Stomach (tissue), 9 donors: ENCODE data around the gene TGIF1. TPM values are rescaled to one million over a fixed set of nuclear protein-coding genes. Genes with fewer than 3 reads are reported as not detected.
A peak's percentile ranks its signal among the peaks of the same experiment; 100 is the strongest.

Experiments used
- DNase-seq, 2 donors: peaks; one replicate each; pipeline versions ENCODE4 v3.0.0 to v3.0.0-alpha.2; 2013 to 2019
- H3K27ac ChIP-seq, 5 donors: fragments of 200-600 bp in 4 of 5; sonication (generic) in 4 of 5; one replicate each; pipeline ENCODE4 v1.5.1; 2013 to 2019; ENCODE audit warnings: mild to moderate bottlenecking in 1 of 5, moderate library complexity in 1 of 5
- H3K27me3 ChIP-seq, 3 donors: fragments of 200-600 bp; sonication (generic); one replicate each; pipeline ENCODE4 v1.5.1; 2017 to 2019; ENCODE audit warnings: mixed run types in 1 of 3
- H3K36me3 ChIP-seq, 4 donors: fragments of 200-600 bp; sonication (generic); 1 replicate in 3 of 4; 2 replicates in 1 of 4; pipeline ENCODE4 v1.5.1; 2016 to 2019
- H3K4me1 ChIP-seq, 4 donors: fragments of 200-600 bp; sonication (generic); one replicate each; pipeline ENCODE4 v1.5.1; 2016 to 2019
- H3K4me3 ChIP-seq, 4 donors: fragments of 200-600 bp; sonication (generic) in 3 of 4; one replicate each; pipeline ENCODE4 v1.5.1; 2016 to 2019; ENCODE audit warnings: mild to moderate bottlenecking in 1 of 4
- H3K9me3 ChIP-seq, 4 donors: fragments of 200-600 bp; sonication (generic); one replicate each; pipeline ENCODE4 v1.5.1; 2016 to 2019
- EP300 ChIP-seq: sonication (generic); formaldehyde crosslinking; IDR thresholded peaks from one replicate; pipeline ENCODE4 v1.6.1; 2017; ENCODE audit warnings: antibody characterized with exemption
- POLR2A ChIP-seq, 4 donors: fragments of 450-650 bp; IDR thresholded peaks; one replicate each; pipeline ENCODE4 v1.6.1; 2016; ENCODE audit warnings: antibody characterized with exemption in 4 of 4, control low read depth in 2 of 4, mild to moderate bottlenecking in 1 of 4, moderate library complexity in 1 of 4
- POLR2AphosphoS5 ChIP-seq, 3 donors: sonication (generic); formaldehyde crosslinking; IDR thresholded peaks; one replicate each; pipeline ENCODE4 v1.6.1; 2016; ENCODE audit warnings: antibody characterized with exemption in 3 of 3
- WGBS, 5 donors: extraction: QIAGEN DNeasy Blood & Tissue Kit in 3 of 5; methylation state at CpG; one replicate each; pipeline versions ENCODE4 v1.1.5 to v1.1.7; 2013 to 2018; 5-methylcytosine and 5-hydroxymethylcytosine counted together
- intact Hi-C: fragments of 100-400 bp; cut with DNase I; formaldehyde crosslinking; loops from one replicate; pipeline ENCODE4 v1.15.1; 2023; ENCODE audit warnings: low total_unique reads
- polyA plus RNA-seq, 3 donors: library from polyadenylated mRNA; stranded (reverse); fragments of 200-250 nt; gene quantifications; one replicate each; pipeline ENCODE4 v1.2.3, GENCODE V29; 2013
- total RNA-seq, 5 donors: library from RNA; depleted of rRNA; stranded (reverse); fragments of >200 nt; gene quantifications; one replicate each; pipeline versions ENCODE4 v1.1.0 to v1.2.3, GENCODE V29; 2014 to 2016
- TF ChIP-seq, protein P1 (sequence below), 7 experiments: fragments of 450-650 bp in 4 of 7; fragments of 200-600 bp in 3 of 7; sonication (generic) in 3 of 7; IDR thresholded peaks; one replicate each; pipeline ENCODE4 v1.5.1; 2016 to 2019; ENCODE audit warnings: antibody characterized with exemption in 7 of 7, control low read depth in 2 of 7, mild to moderate bottlenecking in 1 of 7
- donor health status: healthy with polysubstance abuse.
- donor health status: Bipolar disorder and iron deficiency.
- donor health status: healthy.

Gene TGIF1
- total and polyA plus RNA-seq, 8 donors, result 18.7 to 87.6 (median 55.2) TPM

GRCh38 chr18:3429121-3429520, 20.9 kb upstream of the TGIF1 start:
- Histone ChIP-seq H3K4me1 (no peaks in the 10 kb centered on the region), H3K9me3 (no peaks in the 10 kb centered on the region), H3K27me3 (no peaks in the 10 kb centered on the region), H3K27ac (no peak overlapping the region), H3K4me3 (no peak overlapping the region), H3K36me3 (no peaks in the 10 kb centered on the region)
- WGBS, 5 donors, result 87 to 92% (median 89%) methylated on average over 3 of the region's 3 CpGs
- no peak for TF ChIP-seq POLR2AphosphoS5 (IDR thresholded peaks at IDR 0.05)
- no peak for TF ChIP-seq EP300
- TF ChIP-seq POLR2A (IDR thresholded peaks at IDR 0.05), result no peak
- TF ChIP-seq, protein P1, sequence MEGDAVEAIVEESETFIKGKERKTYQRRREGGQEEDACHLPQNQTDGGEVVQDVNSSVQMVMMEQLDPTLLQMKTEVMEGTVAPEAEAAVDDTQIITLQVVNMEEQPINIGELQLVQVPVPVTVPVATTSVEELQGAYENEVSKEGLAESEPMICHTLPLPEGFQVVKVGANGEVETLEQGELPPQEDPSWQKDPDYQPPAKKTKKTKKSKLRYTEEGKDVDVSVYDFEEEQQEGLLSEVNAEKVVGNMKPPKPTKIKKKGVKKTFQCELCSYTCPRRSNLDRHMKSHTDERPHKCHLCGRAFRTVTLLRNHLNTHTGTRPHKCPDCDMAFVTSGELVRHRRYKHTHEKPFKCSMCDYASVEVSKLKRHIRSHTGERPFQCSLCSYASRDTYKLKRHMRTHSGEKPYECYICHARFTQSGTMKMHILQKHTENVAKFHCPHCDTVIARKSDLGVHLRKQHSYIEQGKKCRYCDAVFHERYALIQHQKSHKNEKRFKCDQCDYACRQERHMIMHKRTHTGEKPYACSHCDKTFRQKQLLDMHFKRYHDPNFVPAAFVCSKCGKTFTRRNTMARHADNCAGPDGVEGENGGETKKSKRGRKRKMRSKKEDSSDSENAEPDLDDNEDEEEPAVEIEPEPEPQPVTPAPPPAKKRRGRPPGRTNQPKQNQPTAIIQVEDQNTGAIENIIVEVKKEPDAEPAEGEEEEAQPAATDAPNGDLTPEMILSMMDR (IDR thresholded peaks at IDR 0.05), result no peak
- DNase-seq, result no peak
- intact Hi-C loops, result no loop called here

DNA sequence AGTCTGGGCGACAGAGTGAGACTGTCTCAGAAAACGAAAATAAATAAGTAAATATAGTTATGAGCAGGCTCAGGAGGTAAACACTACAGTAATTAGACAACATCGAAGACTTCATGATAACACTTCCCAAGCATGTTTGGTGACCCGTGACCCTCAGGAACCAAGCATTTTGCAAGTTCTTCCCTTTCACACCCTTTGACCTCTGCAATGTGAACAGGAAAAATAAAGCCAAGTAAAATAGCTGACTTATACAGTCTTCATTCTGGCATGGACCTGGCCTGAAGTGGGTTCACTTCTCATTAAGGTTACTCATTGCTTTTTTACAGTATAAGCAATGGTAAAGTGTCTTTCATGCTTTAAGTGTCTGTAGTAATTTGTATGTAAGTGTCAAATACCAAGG, 15.3 kb upstream of the TGIF1 start:
- WGBS, 5 donors, result 76 to 84% (median 78%) methylated on average over 4 of the region's 4 CpGs
- Histone ChIP-seq H3K27me3 (no peaks in the 10 kb centered on the region), H3K9me3 (no peaks in the 10 kb centered on the region), H3K36me3 (no peaks in the 10 kb centered on the region), H3K27ac (no peak overlapping the region), H3K4me1 (no peaks in the 10 kb centered on the region), H3K4me3 (no peak overlapping the region)
- no peak for DNase-seq
- TF ChIP-seq, protein P1 (IDR thresholded peaks at IDR 0.05), result no peak
- TF ChIP-seq POLR2A (IDR thresholded peaks at IDR 0.05), result no peak
- no peak for TF ChIP-seq EP300
- no peak for TF ChIP-seq POLR2AphosphoS5 (IDR thresholded peaks at IDR 0.05)
- intact Hi-C loops, result no loop called here

- H3K27me3 ChIP-seq, result no peaks in the 10 kb centered on the region
- no peak overlapping the region for H3K4me3 ChIP-seq
- no peaks in the 10 kb centered on the region for H3K36me3 ChIP-seq
- H3K27ac ChIP-seq, result no peak overlapping the region
- TF ChIP-seq POLR2A (IDR thresholded peaks at IDR 0.05) (no peak), POLR2AphosphoS5 (IDR thresholded peaks at IDR 0.05) (no peak), EP300 (no peak)
- TF ChIP-seq, protein P1 (IDR thresholded peaks at IDR 0.05), result no peak
- intact Hi-C loops, result no loop called here
- WGBS, 5 donors, result 82 to 96% (median 92%) methylated on average over 5 of the region's 5 CpGs
- no peak for DNase-seq
- H3K4me1 ChIP-seq, result no peaks in the 10 kb centered on the region
- no peaks in the 10 kb centered on the region for H3K9me3 ChIP-seq
Measured at GRCh38 chr18:3440341-3440740, 9.6 kb upstream of the TGIF1 start.

DNA sequence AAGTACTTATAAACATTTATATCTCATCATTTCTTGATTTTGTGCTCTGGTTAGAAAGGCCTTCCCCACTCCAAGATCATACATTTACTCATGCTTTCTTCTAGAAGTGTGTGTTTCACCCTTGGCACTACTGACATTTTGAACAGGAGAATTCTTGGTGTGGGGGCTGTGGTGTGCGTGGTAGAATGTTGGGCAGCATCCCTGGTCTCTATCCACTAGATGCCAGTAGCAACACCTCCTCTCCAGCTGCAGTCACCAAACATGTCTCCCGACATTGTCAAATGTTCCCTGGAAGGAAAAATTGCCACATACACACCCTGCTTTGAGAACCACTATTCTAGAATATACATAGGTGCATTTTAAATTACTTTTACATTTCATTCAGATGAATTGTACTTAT, 8.7 kb upstream of the TGIF1 start:
- no peak overlapping the region for H3K27ac ChIP-seq
- peaks cover 2 to 5% (median 4%) of the 10 kb centered on the region in 4 donors for H3K4me1 ChIP-seq
- no peak overlapping the region for H3K4me3 ChIP-seq
- peak in 1 of 2 donors; percentile 63 for DNase-seq
- H3K27me3 ChIP-seq, result no peaks in the 10 kb centered on the region
- no peaks in the 10 kb centered on the region for H3K9me3 ChIP-seq
- WGBS, 5 donors, result 10 to 26% (median 20%) methylated on average over 2 of the region's 2 CpGs
- H3K36me3 ChIP-seq, result no peaks in the 10 kb centered on the region
- intact Hi-C loops, result no loop called here
- no peak for TF ChIP-seq POLR2A (IDR thresholded peaks at IDR 0.05)
- TF ChIP-seq, protein P1 (IDR thresholded peaks at IDR 0.05), result peak in 2 of 7 experiments; percentile 15 to 33
- no peak for TF ChIP-seq POLR2AphosphoS5 (IDR thresholded peaks at IDR 0.05)
